WTC11 (cell line): ENCODE data around the gene RAB17. TPM values are rescaled to one million over a fixed set of nuclear protein-coding genes. Genes with fewer than 3 reads are reported as not detected.

ENCODE experiments used
- ATAC-seq: fragments of 200-7000 bp; cut with Tn5 transposase; 2 replicates; pipeline ENCODE4 v1.10.0; 2021; ENCODE audit warnings: mild to moderate bottlenecking, moderate library complexity
- CTCF ChIA-PET: fragments of 300-600 bp; sonication (Branson Sonifier 250); formaldehyde crosslinking; loops from one replicate; lab custom pipeline; 2021; ENCODE audit warnings: antibody characterized with exemption; lab: Charles Lee
- POLR2A ChIA-PET: fragments of 350-600 bp; sonication (Branson Sonifier 250); formaldehyde crosslinking; loops from one replicate; lab custom pipeline; 2021; ENCODE audit warnings: antibody characterized with exemption; lab: Charles Lee
- DNase-seq: peaks from one replicate; pipeline ENCODE4 v3.0.0; 2021; ENCODE audit warnings: low spot score
- H3K27ac Mint-ChIP-seq: 2 replicates; pipeline ENCODE4 v1.8.0; 2021; ENCODE audit warnings: mixed read lengths
- H3K27me3 Mint-ChIP-seq: 2 replicates; pipeline ENCODE4 v1.8.0; 2021; ENCODE audit warnings: low read depth, mild to moderate bottlenecking, moderate library complexity, mixed read lengths
- H3K36me3 Mint-ChIP-seq: 2 replicates; pipeline ENCODE4 v1.8.0; 2021; ENCODE audit warnings: mixed read lengths
- H3K4me1 Mint-ChIP-seq: 2 replicates; pipeline ENCODE4 v1.8.0; 2022; ENCODE audit warnings: mixed read lengths
- H3K4me3 Mint-ChIP-seq: 2 replicates; pipeline ENCODE4 v1.8.0; 2021; ENCODE audit warnings: mild to moderate bottlenecking, moderate library complexity, mixed read lengths
- H3K9me3 Mint-ChIP-seq: 2 replicates; pipeline ENCODE4 v1.8.0; 2021; ENCODE audit warnings: mixed read lengths
- AFF4 ChIP-seq: sonication (generic); formaldehyde crosslinking; IDR thresholded peaks from 2 replicates; pipeline ENCODE4 v1.8.1; 2023; ENCODE audit warnings: mild to moderate bottlenecking, missing genetic modification reagents, borderline replicate concordance
- E2F1 ChIP-seq: sonication (generic); formaldehyde crosslinking; IDR thresholded peaks from 2 replicates; pipeline ENCODE4 v1.8.0; 2022; ENCODE audit warnings: mild to moderate bottlenecking, missing genetic modification reagents
- JAZF1 ChIP-seq: fragments of 250-450 bp; sonication (Bioruptor Pico); IDR thresholded peaks from 2 replicates; pipeline ENCODE4 v1.9.0; 2021; ENCODE audit warnings: moderate library complexity, mild to moderate bottlenecking, inconsistent platforms
- MYBL2 ChIP-seq: sonication (generic); formaldehyde crosslinking; IDR thresholded peaks from 2 replicates; pipeline ENCODE4 v1.8.1; 2023; ENCODE audit warnings: mild to moderate bottlenecking, moderate library complexity, missing genetic modification reagents
- PRDM15 ChIP-seq: sonication (generic); formaldehyde crosslinking; IDR thresholded peaks from 2 replicates; pipeline ENCODE4 v1.8.0; 2022; ENCODE audit warnings: missing genetic modification reagents
- PRRX2 ChIP-seq: fragments of 250-450 bp; sonication (Bioruptor Pico); IDR thresholded peaks from 2 replicates; pipeline ENCODE4 v1.8.0; 2021; ENCODE audit warnings: mild to moderate bottlenecking
- ZNF138 ChIP-seq: sonication (generic); formaldehyde crosslinking; conservative IDR thresholded peaks from 2 replicates; pipeline ENCODE4 v1.8.1; 2022; ENCODE audit warnings: mild to moderate bottlenecking, moderate library complexity, missing genetic modification reagents
- ZSCAN18 ChIP-seq: fragments of 250-450 bp; sonication (Bioruptor Pico); IDR thresholded peaks from 2 replicates; pipeline ENCODE4 v2.1.2; 2022; ENCODE audit warnings: mild to moderate bottlenecking, moderate library complexity
- total RNA-seq: library from RNA; stranded (reverse); gene quantifications from 3 replicates; pipeline ENCODE4 v1.2.3, GENCODE V29; 2021
- TF ChIP-seq, protein P1 (sequence below): fragments of 250-450 bp; sonication (Bioruptor Pico); IDR thresholded peaks from 2 replicates; pipeline ENCODE4 v1.9.0; 2021; ENCODE audit warnings: mild to moderate bottlenecking, borderline replicate concordance
- TF ChIP-seq, protein P2 (sequence below): sonication (generic); formaldehyde crosslinking; conservative IDR thresholded peaks from 2 replicates; pipeline ENCODE4 v1.8.1; 2022; ENCODE audit warnings: mild to moderate bottlenecking, missing genetic modification reagents
- TF ChIP-seq, protein P3 (sequence below): sonication (generic); formaldehyde crosslinking; IDR thresholded peaks from 2 replicates; pipeline ENCODE4 v1.8.0; 2023; ENCODE audit warnings: missing genetic modification reagents, mild to moderate bottlenecking, borderline replicate concordance
- TF ChIP-seq, protein P4 (sequence below): sonication (generic); formaldehyde crosslinking; IDR thresholded peaks from 2 replicates; pipeline ENCODE4 v1.8.0; 2022; ENCODE audit warnings: mild to moderate bottlenecking, missing genetic modification reagents

Gene RAB17
- total RNA-seq, 1 experiment from 2014 or later = 140 TPM

GRCh38 chr2:237618449-237618848 is 27.9 kb upstream of the RAB17 start (continued):
- TF ChIP-seq, protein P1, sequence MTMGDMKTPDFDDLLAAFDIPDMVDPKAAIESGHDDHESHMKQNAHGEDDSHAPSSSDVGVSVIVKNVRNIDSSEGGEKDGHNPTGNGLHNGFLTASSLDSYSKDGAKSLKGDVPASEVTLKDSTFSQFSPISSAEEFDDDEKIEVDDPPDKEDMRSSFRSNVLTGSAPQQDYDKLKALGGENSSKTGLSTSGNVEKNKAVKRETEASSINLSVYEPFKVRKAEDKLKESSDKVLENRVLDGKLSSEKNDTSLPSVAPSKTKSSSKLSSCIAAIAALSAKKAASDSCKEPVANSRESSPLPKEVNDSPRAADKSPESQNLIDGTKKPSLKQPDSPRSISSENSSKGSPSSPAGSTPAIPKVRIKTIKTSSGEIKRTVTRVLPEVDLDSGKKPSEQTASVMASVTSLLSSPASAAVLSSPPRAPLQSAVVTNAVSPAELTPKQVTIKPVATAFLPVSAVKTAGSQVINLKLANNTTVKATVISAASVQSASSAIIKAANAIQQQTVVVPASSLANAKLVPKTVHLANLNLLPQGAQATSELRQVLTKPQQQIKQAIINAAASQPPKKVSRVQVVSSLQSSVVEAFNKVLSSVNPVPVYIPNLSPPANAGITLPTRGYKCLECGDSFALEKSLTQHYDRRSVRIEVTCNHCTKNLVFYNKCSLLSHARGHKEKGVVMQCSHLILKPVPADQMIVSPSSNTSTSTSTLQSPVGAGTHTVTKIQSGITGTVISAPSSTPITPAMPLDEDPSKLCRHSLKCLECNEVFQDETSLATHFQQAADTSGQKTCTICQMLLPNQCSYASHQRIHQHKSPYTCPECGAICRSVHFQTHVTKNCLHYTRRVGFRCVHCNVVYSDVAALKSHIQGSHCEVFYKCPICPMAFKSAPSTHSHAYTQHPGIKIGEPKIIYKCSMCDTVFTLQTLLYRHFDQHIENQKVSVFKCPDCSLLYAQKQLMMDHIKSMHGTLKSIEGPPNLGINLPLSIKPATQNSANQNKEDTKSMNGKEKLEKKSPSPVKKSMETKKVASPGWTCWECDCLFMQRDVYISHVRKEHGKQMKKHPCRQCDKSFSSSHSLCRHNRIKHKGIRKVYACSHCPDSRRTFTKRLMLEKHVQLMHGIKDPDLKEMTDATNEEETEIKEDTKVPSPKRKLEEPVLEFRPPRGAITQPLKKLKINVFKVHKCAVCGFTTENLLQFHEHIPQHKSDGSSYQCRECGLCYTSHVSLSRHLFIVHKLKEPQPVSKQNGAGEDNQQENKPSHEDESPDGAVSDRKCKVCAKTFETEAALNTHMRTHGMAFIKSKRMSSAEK (CRISPR knock-in tag) = no peak
- no peak for TF ChIP-seq E2F1 (CRISPR knock-in tag)

- Mint-ChIP-seq H3K27me3 (peaks cover 3% of the 10 kb centered on the region; the same call in 1 of the 2 replicates), H3K4me1 (peaks cover 44% of the 10 kb centered on the region), H3K9me3 (peaks cover 10% of the 10 kb centered on the region), H3K4me3 (no peak overlapping the region), H3K27ac (no peak overlapping the region), H3K36me3 (peaks cover 4% of the 10 kb centered on the region; the same call in 1 of the 2 replicates)
- ChIA-PET POLR2A (no interaction called here), CTCF (no interaction called here)
- ATAC-seq (no peak), DNase-seq (no peak)
- no peak for TF ChIP-seq MYBL2 (CRISPR knock-in tag)
- TF ChIP-seq, protein P2, sequence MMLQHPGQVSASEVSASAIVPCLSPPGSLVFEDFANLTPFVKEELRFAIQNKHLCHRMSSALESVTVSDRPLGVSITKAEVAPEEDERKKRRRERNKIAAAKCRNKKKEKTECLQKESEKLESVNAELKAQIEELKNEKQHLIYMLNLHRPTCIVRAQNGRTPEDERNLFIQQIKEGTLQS (CRISPR knock-in tag) = no peak
- TF ChIP-seq, protein P3, sequence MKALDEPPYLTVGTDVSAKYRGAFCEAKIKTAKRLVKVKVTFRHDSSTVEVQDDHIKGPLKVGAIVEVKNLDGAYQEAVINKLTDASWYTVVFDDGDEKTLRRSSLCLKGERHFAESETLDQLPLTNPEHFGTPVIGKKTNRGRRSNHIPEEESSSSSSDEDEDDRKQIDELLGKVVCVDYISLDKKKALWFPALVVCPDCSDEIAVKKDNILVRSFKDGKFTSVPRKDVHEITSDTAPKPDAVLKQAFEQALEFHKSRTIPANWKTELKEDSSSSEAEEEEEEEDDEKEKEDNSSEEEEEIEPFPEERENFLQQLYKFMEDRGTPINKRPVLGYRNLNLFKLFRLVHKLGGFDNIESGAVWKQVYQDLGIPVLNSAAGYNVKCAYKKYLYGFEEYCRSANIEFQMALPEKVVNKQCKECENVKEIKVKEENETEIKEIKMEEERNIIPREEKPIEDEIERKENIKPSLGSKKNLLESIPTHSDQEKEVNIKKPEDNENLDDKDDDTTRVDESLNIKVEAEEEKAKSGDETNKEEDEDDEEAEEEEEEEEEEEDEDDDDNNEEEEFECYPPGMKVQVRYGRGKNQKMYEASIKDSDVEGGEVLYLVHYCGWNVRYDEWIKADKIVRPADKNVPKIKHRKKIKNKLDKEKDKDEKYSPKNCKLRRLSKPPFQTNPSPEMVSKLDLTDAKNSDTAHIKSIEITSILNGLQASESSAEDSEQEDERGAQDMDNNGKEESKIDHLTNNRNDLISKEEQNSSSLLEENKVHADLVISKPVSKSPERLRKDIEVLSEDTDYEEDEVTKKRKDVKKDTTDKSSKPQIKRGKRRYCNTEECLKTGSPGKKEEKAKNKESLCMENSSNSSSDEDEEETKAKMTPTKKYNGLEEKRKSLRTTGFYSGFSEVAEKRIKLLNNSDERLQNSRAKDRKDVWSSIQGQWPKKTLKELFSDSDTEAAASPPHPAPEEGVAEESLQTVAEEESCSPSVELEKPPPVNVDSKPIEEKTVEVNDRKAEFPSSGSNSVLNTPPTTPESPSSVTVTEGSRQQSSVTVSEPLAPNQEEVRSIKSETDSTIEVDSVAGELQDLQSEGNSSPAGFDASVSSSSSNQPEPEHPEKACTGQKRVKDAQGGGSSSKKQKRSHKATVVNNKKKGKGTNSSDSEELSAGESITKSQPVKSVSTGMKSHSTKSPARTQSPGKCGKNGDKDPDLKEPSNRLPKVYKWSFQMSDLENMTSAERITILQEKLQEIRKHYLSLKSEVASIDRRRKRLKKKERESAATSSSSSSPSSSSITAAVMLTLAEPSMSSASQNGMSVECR (CRISPR knock-in tag) = no peak
- no peak for TF ChIP-seq PRRX2 (CRISPR knock-in tag)
- TF ChIP-seq ZSCAN18 (CRISPR knock-in tag) = no peak
- TF ChIP-seq, protein P4, sequence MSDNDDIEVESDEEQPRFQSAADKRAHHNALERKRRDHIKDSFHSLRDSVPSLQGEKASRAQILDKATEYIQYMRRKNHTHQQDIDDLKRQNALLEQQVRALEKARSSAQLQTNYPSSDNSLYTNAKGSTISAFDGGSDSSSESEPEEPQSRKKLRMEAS (CRISPR knock-in tag) = no peak
- no peak for TF ChIP-seq E2F1 (CRISPR knock-in tag)
- no peak for TF ChIP-seq JAZF1 (CRISPR knock-in tag)
- no peak for TF ChIP-seq PRDM15 (CRISPR knock-in tag)
- TF ChIP-seq ZNF138 (CRISPR knock-in tag) = no peak
- no peak for TF ChIP-seq AFF4 (CRISPR knock-in tag)
Measured at GRCh38 chr2:237617587-237617982, 27.1 kb upstream of the RAB17 start.
